GM18909 (cell line): ENCODE data around the gene TOR1AIP2.

Experiments
- ATAC-seq: cut with Tn5 transposase; IDR thresholded peaks from one replicate; pipeline ENCODE4 v1.9.1; 2021; ENCODE audit warnings: mild to moderate bottlenecking; ENCODE audit not compliant: unreplicated experiment, poor library complexity

Gene TOR1AIP2

GRCh38 chr1:179826626-179827280, 50.9 kb downstream of the TOR1AIP2 start:
- ATAC-seq: no peak

- no peak for ATAC-seq
Observed at GRCh38 chr1:179825798-179826460, 51.7 kb downstream of the TOR1AIP2 start.

GRCh38 chr1:179825206-179825605, 52.4 kb downstream of the TOR1AIP2 start:
- ATAC-seq: no peak

GRCh38 chr1:179824265-179824664, 53.3 kb downstream of the TOR1AIP2 start:
- no peak for ATAC-seq

- ATAC-seq: no peak
Observed at GRCh38 chr1:179823693-179824092, 53.9 kb downstream of the TOR1AIP2 start.

GRCh38 chr1:179822065-179822464, 55.5 kb downstream of the TOR1AIP2 start:
- ATAC-seq: no peak

- no peak for ATAC-seq
Observed at GRCh38 chr1:179821524-179821923, 56.1 kb downstream of the TOR1AIP2 start.

- ATAC-seq: no peak
Observed at GRCh38 chr1:179820226-179820970, 57.2 kb downstream of the TOR1AIP2 start.

- ATAC-seq: no peak
Observed at GRCh38 chr1:179818743-179819173, 58.8 kb downstream of the TOR1AIP2 start.

- no peak for ATAC-seq
Observed at GRCh38 chr1:179818260-179818659, 59.3 kb downstream of the TOR1AIP2 start.

- ATAC-seq: no peak
Observed at GRCh38 chr1:179817789-179818188, 59.8 kb downstream of the TOR1AIP2 start.

GRCh38 chr1:179817056-179817455, 60.5 kb downstream of the TOR1AIP2 start:
- ATAC-seq: no peak

GRCh38 chr1:179816196-179816960, 61.2 kb downstream of the TOR1AIP2 start:
- no peak for ATAC-seq

GRCh38 chr1:179815641-179816040, 62.0 kb downstream of the TOR1AIP2 start:
- ATAC-seq: no peak

- ATAC-seq: peak; percentile 29
Observed at GRCh38 chr1:179814546-179814838, 63.1 kb downstream of the TOR1AIP2 start.

GRCh38 chr1:179813626-179814545, 63.7 kb downstream of the TOR1AIP2 start:
- ATAC-seq: no peak

GRCh38 chr1:179812501-179813292, 64.9 kb downstream of the TOR1AIP2 start:
- no peak for ATAC-seq

- no peak for ATAC-seq
Observed at GRCh38 chr1:179810367-179810715, 67.3 kb downstream of the TOR1AIP2 start.
